GM06990 (cell line): ENCODE measurements around the gene ANKMY1.

Experiments
- DNase-seq: peaks from one replicate; pipeline ENCODE4 v3.0.0-alpha.2; 2011; ENCODE audit not compliant: insufficient read length; ENCODE audit errors: extremely low read depth
- H3K27me3 ChIP-seq: replicated peaks from 2 replicates; pipeline ENCODE4 v1.6.0; 2011; ENCODE audit warnings: low read length; ENCODE audit not compliant: control insufficient read depth, insufficient read depth
- H3K36me3 ChIP-seq: 2 replicates; pipeline ENCODE4 v1.5.1; 2011; ENCODE audit warnings: low read length; ENCODE audit not compliant: control insufficient read depth, insufficient read depth
- H3K4me3 ChIP-seq: replicated peaks from 2 replicates; pipeline ENCODE4 v1.5.1; 2011; ENCODE audit warnings: low read depth, mild to moderate bottlenecking, control low read depth, low read length
- TF ChIP-seq, protein P1 (sequence below): IDR thresholded peaks from 2 replicates; pipeline ENCODE4 v1.5.1; 2011; ENCODE audit warnings: low read length, control low read depth, mild to moderate bottlenecking, inconsistent platforms; ENCODE audit not compliant: insufficient read depth, poor library complexity, severe bottlenecking

The ANKMY1 gene

GRCh38 chr2:240502059-240502429 is 55.7 kb downstream of the ANKMY1 start:
- no peak overlapping the region for H3K4me3 ChIP-seq
- DNase-seq: no peak
- H3K27me3 ChIP-seq: no peaks in the 10 kb centered on the region
- TF ChIP-seq, protein P1, sequence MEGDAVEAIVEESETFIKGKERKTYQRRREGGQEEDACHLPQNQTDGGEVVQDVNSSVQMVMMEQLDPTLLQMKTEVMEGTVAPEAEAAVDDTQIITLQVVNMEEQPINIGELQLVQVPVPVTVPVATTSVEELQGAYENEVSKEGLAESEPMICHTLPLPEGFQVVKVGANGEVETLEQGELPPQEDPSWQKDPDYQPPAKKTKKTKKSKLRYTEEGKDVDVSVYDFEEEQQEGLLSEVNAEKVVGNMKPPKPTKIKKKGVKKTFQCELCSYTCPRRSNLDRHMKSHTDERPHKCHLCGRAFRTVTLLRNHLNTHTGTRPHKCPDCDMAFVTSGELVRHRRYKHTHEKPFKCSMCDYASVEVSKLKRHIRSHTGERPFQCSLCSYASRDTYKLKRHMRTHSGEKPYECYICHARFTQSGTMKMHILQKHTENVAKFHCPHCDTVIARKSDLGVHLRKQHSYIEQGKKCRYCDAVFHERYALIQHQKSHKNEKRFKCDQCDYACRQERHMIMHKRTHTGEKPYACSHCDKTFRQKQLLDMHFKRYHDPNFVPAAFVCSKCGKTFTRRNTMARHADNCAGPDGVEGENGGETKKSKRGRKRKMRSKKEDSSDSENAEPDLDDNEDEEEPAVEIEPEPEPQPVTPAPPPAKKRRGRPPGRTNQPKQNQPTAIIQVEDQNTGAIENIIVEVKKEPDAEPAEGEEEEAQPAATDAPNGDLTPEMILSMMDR: no peak
- peaks cover 14% of the 10 kb centered on the region for H3K36me3 ChIP-seq

DNA sequence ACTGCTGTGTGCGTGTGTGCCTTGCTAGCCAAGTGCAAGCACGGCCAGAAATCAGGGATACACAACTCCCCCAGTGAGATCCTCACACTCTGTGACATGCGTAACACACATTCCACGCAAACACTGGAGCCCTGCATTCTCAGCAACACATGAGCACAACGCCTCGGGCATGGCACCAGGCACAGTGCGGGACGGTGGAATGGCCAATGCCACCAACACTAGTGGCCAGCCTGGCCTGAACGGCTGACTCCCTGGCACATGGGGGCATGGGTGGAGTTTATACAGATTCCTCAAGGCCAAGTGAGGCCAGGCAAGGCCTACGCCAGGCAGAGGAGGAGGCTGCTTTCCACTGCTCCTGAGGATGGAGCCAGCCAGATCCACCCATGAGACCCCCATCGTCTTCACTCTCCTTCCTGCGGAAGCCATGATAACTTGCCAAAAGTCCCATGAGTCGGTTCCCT is 56.2 kb downstream of the ANKMY1 start:
- DNase-seq: no peak
- H3K36me3 ChIP-seq: peaks cover 14% of the 10 kb centered on the region
- no peak overlapping the region for H3K4me3 ChIP-seq
- TF ChIP-seq, protein P1: no peak
- H3K27me3 ChIP-seq: no peaks in the 10 kb centered on the region

DNA sequence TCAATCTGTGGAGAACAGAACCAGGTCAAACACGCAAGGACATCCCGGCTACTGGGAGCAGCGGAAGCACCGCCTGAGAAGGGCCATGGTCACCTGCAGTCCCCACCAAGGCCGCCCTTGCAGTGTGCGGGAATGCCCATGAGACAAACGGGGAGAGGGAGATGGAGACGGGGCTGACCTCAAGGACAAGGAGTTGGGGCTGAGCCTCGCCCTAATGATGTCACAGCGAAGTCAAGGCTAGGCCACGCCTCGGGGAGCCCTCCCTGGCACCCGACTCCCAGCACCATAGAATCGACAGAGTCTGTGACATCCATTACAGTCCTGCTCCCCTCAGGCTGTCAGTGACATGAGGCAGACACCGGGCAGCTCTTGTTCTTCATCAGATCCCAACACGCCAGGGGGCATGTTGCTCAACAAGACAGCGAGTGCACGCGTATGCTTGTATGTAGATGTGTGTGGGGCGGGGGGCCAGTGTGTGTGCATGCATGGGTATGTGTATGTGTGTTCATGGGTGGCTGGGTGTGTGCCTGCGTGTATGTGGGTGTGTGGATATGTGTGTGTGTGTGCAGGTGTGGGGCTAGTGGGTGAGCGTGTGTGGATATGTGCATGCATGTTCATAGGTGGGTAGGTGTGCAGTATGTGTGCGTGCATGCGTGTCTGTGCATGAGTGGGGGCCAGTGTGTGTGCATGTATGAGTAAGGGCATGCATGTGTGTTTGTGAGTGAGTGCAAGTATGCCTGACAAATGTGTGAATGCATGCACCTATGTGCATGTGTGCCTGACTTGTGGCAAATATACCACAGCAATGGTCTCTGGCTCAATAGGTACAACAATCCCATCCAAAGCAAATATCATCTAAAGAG is 57.0 kb downstream of the ANKMY1 start:
- Histone ChIP-seq H3K4me3 (no peak overlapping the region), H3K36me3 (peaks cover 14% of the 10 kb centered on the region), H3K27me3 (no peaks in the 10 kb centered on the region)
- DNase-seq: no peak
- TF ChIP-seq, protein P1: no peak

DNA sequence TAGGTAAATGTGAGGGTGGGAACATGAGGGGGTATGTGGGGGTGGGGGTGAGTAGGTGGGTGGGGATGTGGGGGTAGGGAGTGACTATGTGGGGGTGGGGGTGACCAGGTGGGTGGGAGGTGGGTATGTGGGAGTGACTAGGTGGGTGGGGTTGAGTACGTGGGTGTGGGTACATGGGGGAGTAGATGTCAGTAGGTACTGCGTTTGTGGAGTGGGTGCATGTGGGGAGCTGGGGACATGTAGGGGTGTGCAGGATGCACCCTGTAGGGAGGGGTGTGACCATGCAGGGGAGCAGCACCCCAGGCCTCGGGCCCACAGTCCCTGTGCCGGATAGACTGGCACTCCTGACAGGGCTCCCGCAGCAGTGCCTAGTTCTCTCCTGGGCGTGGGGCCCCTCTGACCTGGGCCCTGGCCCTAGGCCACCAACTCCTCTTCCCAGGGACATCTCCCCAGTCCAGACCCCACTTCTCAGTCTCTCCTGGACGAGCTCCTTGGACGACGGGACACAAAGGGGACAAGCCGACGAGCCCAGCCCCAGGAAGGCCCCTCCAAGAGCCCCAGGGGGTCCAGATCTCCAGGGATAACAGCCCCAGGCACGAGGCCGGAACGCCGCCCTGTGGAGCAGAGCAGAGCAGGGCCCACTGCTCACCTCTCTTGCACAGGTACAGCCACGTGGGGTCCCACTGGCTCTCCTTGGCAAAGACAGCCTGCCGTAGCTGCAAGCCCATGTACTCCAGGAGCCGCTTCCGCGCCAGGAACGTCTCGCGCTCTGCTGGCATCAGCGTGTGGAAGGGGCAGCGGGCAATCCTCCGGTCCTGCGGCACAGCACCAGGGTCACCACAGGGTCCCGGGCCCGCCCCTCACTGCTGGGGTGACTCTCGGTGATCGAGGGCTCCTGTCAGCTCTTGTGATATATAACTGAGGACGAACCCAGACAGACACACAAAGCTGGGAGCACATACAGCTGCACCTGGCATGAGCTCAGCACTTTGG is 58.2 kb downstream of the ANKMY1 start:
- Histone ChIP-seq H3K4me3 (no peak overlapping the region), H3K27me3 (no peaks in the 10 kb centered on the region), H3K36me3 (peaks cover 14% of the 10 kb centered on the region)
- no peak for DNase-seq
- TF ChIP-seq, protein P1: no peak

- no peaks in the 10 kb centered on the region for H3K27me3 ChIP-seq
- H3K36me3 ChIP-seq: peaks cover 13% of the 10 kb centered on the region
- DNase-seq: no peak
- H3K4me3 ChIP-seq: no peak overlapping the region
- TF ChIP-seq, protein P1: no peak
These were observed 58.9 kb downstream of the ANKMY1 start for GRCh38 chr2:240498958-240499260.
